OCI-LY7 (cell line): ENCODE measurements around the gene TSHZ2. TPM values are rescaled to one million over a fixed set of nuclear protein-coding genes. Genes with fewer than 3 reads are reported as not detected.

ENCODE experiments used
- BruUV-seq: library from RNA; stranded (reverse); fragments of 400-500 nt; replicated peaks from 2 replicates; lab custom pipeline; 2021; lab: Mats Ljungman, UMichigan
- CTCF ChIA-PET: fragments of 300-600 bp; sonication (Branson Sonifier 250); formaldehyde crosslinking; loops from one replicate; lab custom pipeline; 2022; ENCODE audit warnings: antibody characterized with exemption; ENCODE audit not compliant: unreplicated experiment; lab: Charles Lee
- POLR2A ChIA-PET: fragments of 300-600 bp; sonication (Branson Sonifier 250); formaldehyde crosslinking; loops from one replicate; lab custom pipeline; 2022; ENCODE audit warnings: antibody characterized with exemption; lab: Charles Lee
- DNase-seq: peaks from one replicate; pipeline ENCODE4 v3.0.0-alpha.2; 2015; ENCODE audit warnings: low spot score
- H2AFZ ChIP-seq: fragments of 200-600 bp; sonication (generic), shearing (Covaris generic); 2 replicates; pipeline ENCODE4 v1.6.1; 2014; ENCODE audit warnings: mild to moderate bottlenecking, antibody characterized with exemption, low read length, moderate library complexity
- H3K27ac ChIP-seq: fragments of 200-600 bp; sonication (generic); 2 replicates; pipeline ENCODE4 v1.5.1; 2014; ENCODE audit warnings: mixed run types, low read depth, mild to moderate bottlenecking, moderate library complexity, low read length, inconsistent platforms; ENCODE audit not compliant: poor library complexity, severe bottlenecking
- H3K36me3 ChIP-seq: fragments of 200-600 bp; sonication (generic); 2 replicates; pipeline ENCODE4 v1.6.1; 2014; ENCODE audit warnings: mild to moderate bottlenecking, antibody characterized with exemption, low read length, moderate library complexity, mixed read lengths; ENCODE audit not compliant: insufficient read depth
- H3K4me1 ChIP-seq: fragments of 200-600 bp; sonication (generic); 2 replicates; pipeline ENCODE4 v1.5.1; 2014; ENCODE audit warnings: mild to moderate bottlenecking, low read length; ENCODE audit not compliant: insufficient read depth, poor library complexity, severe bottlenecking
- H3K4me2 ChIP-seq: fragments of 200-600 bp; sonication (generic); 2 replicates; pipeline ENCODE4 v1.6.1; 2014; ENCODE audit warnings: mild to moderate bottlenecking, low read length
- H3K4me3 ChIP-seq: fragments of 200-600 bp; sonication (generic); 2 replicates; pipeline ENCODE4 v1.5.1; 2014; ENCODE audit warnings: mild to moderate bottlenecking, low read depth, low read length; ENCODE audit not compliant: poor library complexity, severe bottlenecking
- H3K79me2 ChIP-seq: fragments of 200-600 bp; sonication (generic); 2 replicates; pipeline ENCODE4 v1.6.1; 2016; ENCODE audit warnings: low read depth, mild to moderate bottlenecking, low read length, moderate library complexity, mixed read lengths; ENCODE audit not compliant: insufficient read depth
- H3K9me2 ChIP-seq: fragments of 200-600 bp; sonication (generic); 2 replicates; pipeline ENCODE4 v1.6.1; 2016; ENCODE audit warnings: mild to moderate bottlenecking, low read length, mixed read lengths; ENCODE audit not compliant: insufficient read depth
- H3K9me3 ChIP-seq: fragments of 200-600 bp; sonication (generic); 2 replicates; pipeline ENCODE4 v1.6.1; 2014; ENCODE audit warnings: mild to moderate bottlenecking, mixed run types, low read length, mixed read lengths
- H4K20me1 ChIP-seq: fragments of 200-600 bp; sonication (generic); 2 replicates; pipeline ENCODE4 v1.6.1; 2014; ENCODE audit warnings: mild to moderate bottlenecking, antibody characterized with exemption, low read length, moderate library complexity, mixed read lengths; ENCODE audit not compliant: insufficient read depth
- CTCF ChIP-seq: fragments of 200-600 bp; sonication (generic); conservative IDR thresholded peaks from 2 replicates; pipeline ENCODE4 v1.5.1; 2014; ENCODE audit warnings: mild to moderate bottlenecking, antibody characterized with exemption, low read length, moderate library complexity, mixed read lengths
- EZH2phosphoT487 ChIP-seq: fragments of 200-600 bp; sonication (generic); IDR thresholded peaks from 2 replicates; pipeline ENCODE4 v1.6.1; 2018; ENCODE audit warnings: low read depth, borderline replicate concordance, mild to moderate bottlenecking, mixed run types, antibody characterized with exemption, low read length, moderate library complexity, mixed read lengths
- intact Hi-C: fragments of 100-400 bp; cut with micrococcal nuclease; formaldehyde crosslinking; loops from one replicate; pipeline ENCODE4 v1.10.0; 2022; ENCODE audit not compliant: unreplicated experiment
- total RNA-seq, 2 experiments: library from RNA; depleted of rRNA in 1 of 2; stranded (reverse); fragments of >200 nt in 1 of 2; shearing (Covaris generic) in 1 of 2; gene quantifications; 2 replicates each; pipeline ENCODE4 v1.2.3, GENCODE V29; 2014 to 2022

Gene TSHZ2
- total RNA-seq, 2 experiments from 2014 or later = not detected

GRCh38 chr20:53336892-53337291 lies 364.7 kb downstream of the TSHZ2 start:
- ChIA-PET CTCF (no interaction called here), POLR2A (interaction anchor here (0.6 kb wide), 1 partner anchor 1584 kb away, joined by 5 read pairs; no protein-coding TSS in a partner anchor)
- Histone ChIP-seq H2AFZ (no peak overlapping the region), H3K79me2 (no peaks in the 10 kb centered on the region), H3K4me3 (no peak overlapping the region), H3K9me3 (no peaks in the 10 kb centered on the region), H3K4me1 (no peaks in the 10 kb centered on the region), H3K9me2 (no peaks in the 10 kb centered on the region), H4K20me1 (no peaks in the 10 kb centered on the region), H3K4me2 (no peak overlapping the region), H3K27ac (no peak overlapping the region), H3K36me3 (no peaks in the 10 kb centered on the region)
- intact Hi-C loops = no loop called here
- no TSS peak for BruUV-seq
- DNase-seq = peak; percentile 5
- TF ChIP-seq EZH2phosphoT487 (no peak), CTCF (peak; percentile 46)

- Histone ChIP-seq H3K9me2 (no peaks in the 10 kb centered on the region), H3K36me3 (no peaks in the 10 kb centered on the region), H3K4me2 (no peak overlapping the region), H3K27ac (no peak overlapping the region), H3K4me1 (no peaks in the 10 kb centered on the region), H3K9me3 (no peaks in the 10 kb centered on the region), H3K79me2 (no peaks in the 10 kb centered on the region), H2AFZ (no peak overlapping the region), H4K20me1 (no peaks in the 10 kb centered on the region), H3K4me3 (no peak overlapping the region)
- intact Hi-C loops = no loop called here
- ChIA-PET CTCF (no interaction called here), POLR2A (interaction anchor here (0.6 kb wide), 1 partner anchor 1584 kb away, joined by 5 read pairs; no protein-coding TSS in a partner anchor)
- TF ChIP-seq EZH2phosphoT487 (no peak), CTCF (no peak)
- no TSS peak for BruUV-seq
- DNase-seq = no peak
Measured at GRCh38 chr20:53337390-53338101, 365.4 kb downstream of the TSHZ2 start.

GRCh38 chr20:53338716-53339115 lies 366.6 kb downstream of the TSHZ2 start:
- Histone ChIP-seq H2AFZ (no peak overlapping the region), H3K36me3 (no peaks in the 10 kb centered on the region), H3K9me3 (no peaks in the 10 kb centered on the region), H4K20me1 (no peaks in the 10 kb centered on the region), H3K9me2 (no peaks in the 10 kb centered on the region), H3K79me2 (no peaks in the 10 kb centered on the region), H3K4me1 (no peaks in the 10 kb centered on the region), H3K4me2 (no peak overlapping the region), H3K27ac (no peak overlapping the region), H3K4me3 (no peak overlapping the region)
- intact Hi-C loops = no loop called here
- POLR2A ChIA-PET = interaction anchor here (0.6 to 0.7 kb wide), 2 partner anchors 10 to 196 kb away, joined by 3 read pairs; no protein-coding TSS in a partner anchor
- no peak for TF ChIP-seq CTCF
- TF ChIP-seq EZH2phosphoT487 = no peak
- DNase-seq = no peak
- CTCF ChIA-PET = no interaction called here
- BruUV-seq = no TSS peak
